Tibial nerve (tissue), 4 donors: ENCODE data around the gene CFAP97. TPM values are rescaled to one million over a fixed set of nuclear protein-coding genes. Genes with fewer than 3 reads are reported as not detected.

Source experiments
- DNase-seq, 2 donors: peaks; one replicate each; pipeline ENCODE4 v3.0.0-alpha.2; 2019; ENCODE audit warnings: low spot score in 2 of 2
- H3K27ac ChIP-seq, 4 donors: fragments of 200-600 bp; sonication (generic) in 3 of 4; one replicate each; pipeline ENCODE4 v1.5.1; 2017 to 2019; ENCODE audit warnings: mild to moderate bottlenecking in 1 of 4
- H3K27me3 ChIP-seq, 2 donors: fragments of 200-600 bp; sonication (generic) in 1 of 2; one replicate each; pipeline versions ENCODE4 v1.5.1 to v1.6.0; 2017 to 2019
- H3K36me3 ChIP-seq, 3 donors: fragments of 200-600 bp; sonication (generic); one replicate each; pipeline ENCODE4 v1.5.1; 2018 to 2019
- H3K4me1 ChIP-seq, 4 donors: fragments of 200-600 bp; sonication (generic) in 3 of 4; one replicate each; pipeline ENCODE4 v1.5.1; 2017 to 2019
- H3K4me3 ChIP-seq, 4 donors: fragments of 200-600 bp; sonication (generic) in 3 of 4; one replicate each; pipeline ENCODE4 v1.5.1; 2017 to 2019; ENCODE audit warnings: mild to moderate bottlenecking in 1 of 4, moderate library complexity in 1 of 4
- H3K9me3 ChIP-seq, 4 donors: fragments of 200-600 bp; sonication (generic) in 3 of 4; one replicate each; pipeline ENCODE4 v1.5.1; 2017 to 2019
- CTCF ChIP-seq, 5 experiments: fragments of 200-600 bp in 3 of 5; fragments of 450-650 bp in 2 of 5; sonication (generic) in 3 of 5; IDR thresholded peaks; one replicate each; pipeline ENCODE4 v1.5.1; 2016 to 2019; ENCODE audit warnings: antibody characterized with exemption in 5 of 5, mild to moderate bottlenecking in 3 of 5, moderate library complexity in 2 of 5
- EP300 ChIP-seq, 2 donors: sonication (generic); formaldehyde crosslinking; IDR thresholded peaks; one replicate each; pipeline ENCODE4 v1.6.1; 2017; ENCODE audit warnings: antibody characterized with exemption in 2 of 2, mild to moderate bottlenecking in 1 of 2
- POLR2A ChIP-seq, 2 donors: fragments of 450-650 bp; IDR thresholded peaks; one replicate each; pipeline ENCODE4 v1.6.1; 2017; ENCODE audit warnings: antibody characterized with exemption in 2 of 2, mild to moderate bottlenecking in 2 of 2, moderate library complexity in 2 of 2
- WGBS, 2 donors: methylation state at CpG; one replicate each; pipeline ENCODE4 v1.1.5; 2018; 5-methylcytosine and 5-hydroxymethylcytosine counted together
- total RNA-seq, 4 donors: library from RNA; depleted of rRNA; stranded (reverse); fragments of >200 nt; gene quantifications; one replicate each; pipeline ENCODE4 v1.1.0, GENCODE V29; 2016

Gene CFAP97
- total RNA-seq, 4 donors from 2014 or later, result 30.3 to 44.1 (median 33.3) TPM

GRCh38 chr4:185229021-185229818, 25.4 kb upstream of the CFAP97 start:
- H3K4me3 ChIP-seq, result no peak overlapping the region
- DNase-seq, result no peak
- no peaks in the 10 kb centered on the region for H3K9me3 ChIP-seq
- no peaks in the 10 kb centered on the region for H3K27me3 ChIP-seq
- WGBS, 2 donors, result 73 to 77% methylated on average over 19 of the region's 19 CpGs
- no peaks in the 10 kb centered on the region for H3K36me3 ChIP-seq
- no peak for TF ChIP-seq EP300 (IDR thresholded peaks at IDR 0.05)
- TF ChIP-seq CTCF (IDR thresholded peaks at IDR 0.05), result no peak
- no peak for TF ChIP-seq POLR2A (IDR thresholded peaks at IDR 0.05)
- peak overlapping the region in 2 of 4 donors; percentile 17 to 36 for H3K27ac ChIP-seq
- H3K4me1 ChIP-seq, result peaks cover 0 to 5% (median 0%) of the 10 kb centered on the region in 4 donors

- Histone ChIP-seq H3K9me3 (no peaks in the 10 kb centered on the region), H3K27ac (no peak overlapping the region), H3K36me3 (no peaks in the 10 kb centered on the region), H3K27me3 (no peaks in the 10 kb centered on the region), H3K4me3 (no peak overlapping the region), H3K4me1 (peaks cover 0 to 5% (median 0%) of the 10 kb centered on the region in 4 donors)
- WGBS, 2 donors, result 77 to 85% methylated on average over 9 of the region's 9 CpGs
- no peak for DNase-seq
- no peak for TF ChIP-seq CTCF (IDR thresholded peaks at IDR 0.05)
- no peak for TF ChIP-seq POLR2A (IDR thresholded peaks at IDR 0.05)
- no peak for TF ChIP-seq EP300 (IDR thresholded peaks at IDR 0.05)
Measured at GRCh38 chr4:185227713-185228278, 24.0 kb upstream of the CFAP97 start.

- Histone ChIP-seq H3K9me3 (no peaks in the 10 kb centered on the region), H3K36me3 (no peaks in the 10 kb centered on the region), H3K4me3 (no peak overlapping the region), H3K4me1 (peaks cover 0 to 5% (median 0%) of the 10 kb centered on the region in 4 donors), H3K27ac (no peak overlapping the region), H3K27me3 (no peaks in the 10 kb centered on the region)
- TF ChIP-seq CTCF (IDR thresholded peaks at IDR 0.05), result peak in 1 of 5 experiments; percentile 8
- TF ChIP-seq EP300 (IDR thresholded peaks at IDR 0.05), result no peak
- TF ChIP-seq POLR2A (IDR thresholded peaks at IDR 0.05), result no peak
- 45 to 49% methylated on average over 4 of the region's 4 CpGs for WGBS, 2 donors
- DNase-seq, result no peak
Measured at GRCh38 chr4:185227131-185227551, 23.3 kb upstream of the CFAP97 start.

GRCh38 chr4:185225940-185226339, 22.1 kb upstream of the CFAP97 start:
- Histone ChIP-seq H3K27me3 (no peaks in the 10 kb centered on the region), H3K36me3 (no peaks in the 10 kb centered on the region), H3K4me3 (no peak overlapping the region), H3K27ac (no peak overlapping the region), H3K4me1 (peaks cover 0 to 5% (median 0%) of the 10 kb centered on the region in 4 donors), H3K9me3 (no peaks in the 10 kb centered on the region)
- 93 to 96% methylated on average over 6 of the region's 6 CpGs for WGBS, 2 donors
- TF ChIP-seq CTCF (IDR thresholded peaks at IDR 0.05), result no peak
- no peak for TF ChIP-seq EP300 (IDR thresholded peaks at IDR 0.05)
- no peak for TF ChIP-seq POLR2A (IDR thresholded peaks at IDR 0.05)
- DNase-seq, result no peak

GRCh38 chr4:185224597-185224996, 20.8 kb upstream of the CFAP97 start:
- Histone ChIP-seq H3K27me3 (no peaks in the 10 kb centered on the region), H3K4me1 (peaks cover 0 to 11% (median 2%) of the 10 kb centered on the region in 4 donors), H3K36me3 (no peaks in the 10 kb centered on the region), H3K4me3 (no peak overlapping the region), H3K27ac (no peak overlapping the region), H3K9me3 (no peaks in the 10 kb centered on the region)
- no peak for DNase-seq
- TF ChIP-seq POLR2A (IDR thresholded peaks at IDR 0.05) (no peak), CTCF (IDR thresholded peaks at IDR 0.05) (no peak), EP300 (IDR thresholded peaks at IDR 0.05) (no peak)
